Stomach smooth muscle (tissue), 2 donors: ENCODE results near the gene MEPE.

Experiments
- H3K27ac ChIP-seq: one replicate; pipeline ENCODE4 v1.7.0; 2013; ENCODE audit warnings: mild to moderate bottlenecking, low read length, inconsistent platforms
- H3K27me3 ChIP-seq, 2 donors: one replicate each; pipeline ENCODE4 v1.7.0; 2013; ENCODE audit warnings: low read length in 2 of 2; ENCODE audit not compliant: insufficient read depth in 2 of 2, control insufficient read depth in 1 of 2
- H3K36me3 ChIP-seq, 2 donors: one replicate each; pipeline ENCODE4 v1.7.0; 2013; ENCODE audit warnings: low read length in 2 of 2; ENCODE audit not compliant: control insufficient read depth in 2 of 2, insufficient read depth in 2 of 2
- H3K4me1 ChIP-seq: one replicate; pipeline ENCODE4 v1.7.0; 2013; ENCODE audit warnings: low read length; ENCODE audit not compliant: control insufficient read depth, insufficient read depth
- H3K4me3 ChIP-seq, 2 donors: one replicate each; pipeline ENCODE4 v1.7.0; 2013; ENCODE audit warnings: low read length in 2 of 2
- H3K9ac ChIP-seq, 2 donors: one replicate each; pipeline ENCODE4 v1.7.0; 2013; ENCODE audit warnings: low read length in 2 of 2, mild to moderate bottlenecking in 1 of 2
- H3K9me3 ChIP-seq, 2 donors: one replicate each; pipeline ENCODE4 v1.7.0; 2013; ENCODE audit warnings: low read length in 2 of 2; ENCODE audit not compliant: control insufficient read depth in 2 of 2
- donor health status: healthy.
- donor health status: Pancreatic carcinoma.

The MEPE gene

DNA sequence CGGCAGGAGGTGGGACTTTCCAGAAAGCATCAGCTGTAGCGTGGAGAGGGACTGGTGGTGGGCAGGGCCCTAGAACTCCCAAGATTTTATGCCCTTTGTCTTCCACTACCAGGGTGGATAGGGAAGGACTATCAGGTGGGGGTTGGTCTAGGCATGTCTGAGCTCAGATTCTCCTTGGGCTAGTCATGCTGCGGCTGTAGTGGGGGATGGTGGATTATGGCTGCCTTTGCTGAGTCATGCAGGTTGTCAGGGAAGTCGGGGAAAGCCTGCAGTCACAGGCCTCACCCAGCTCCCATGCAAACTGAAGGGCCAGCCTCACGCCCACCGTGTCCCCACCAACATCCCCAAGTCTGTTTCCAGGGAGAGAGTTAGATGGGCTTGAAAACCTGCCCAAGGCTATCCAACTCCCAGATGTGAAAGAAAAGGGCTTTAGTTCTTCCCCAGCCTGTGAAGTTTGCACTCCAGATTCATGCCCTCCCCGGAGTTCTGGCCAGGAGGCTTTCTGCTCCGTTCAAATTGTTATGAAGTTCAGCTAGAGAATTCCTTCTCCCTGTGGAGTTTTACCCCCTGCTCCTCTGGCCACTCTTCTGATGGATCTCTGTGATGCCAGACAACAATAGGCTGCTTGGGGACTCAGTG lies 13.4 kb upstream of the MEPE start:
- Histone ChIP-seq H3K27me3 (no peaks in the 10 kb centered on the region), H3K4me3 (no peak overlapping the region), H3K4me1 (no peaks in the 10 kb centered on the region), H3K27ac (no peak overlapping the region), H3K9me3 (no peaks in the 10 kb centered on the region), H3K9ac (no peak overlapping the region), H3K36me3 (no peaks in the 10 kb centered on the region)

DNA sequence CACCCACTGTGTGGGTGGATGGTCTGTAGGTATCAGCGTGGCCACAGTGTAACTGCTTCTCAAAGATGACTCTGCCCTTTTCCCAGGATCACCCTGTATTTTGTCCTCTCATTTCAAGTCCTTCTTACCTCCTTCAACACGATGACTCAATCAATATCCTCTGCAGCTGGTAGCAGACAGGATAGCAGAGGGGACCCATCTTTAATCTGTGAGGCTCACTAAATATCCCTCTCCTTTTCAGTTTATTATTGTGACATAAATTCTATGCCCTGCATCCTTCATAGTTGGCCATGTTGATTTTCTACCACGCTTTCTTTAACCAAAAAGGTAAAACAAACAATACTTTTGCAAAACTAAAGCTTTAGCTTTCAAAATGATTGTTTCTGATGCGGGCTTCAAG lies 9.6 kb upstream of the MEPE start:
- no peak overlapping the region for H3K27ac ChIP-seq

DNA sequence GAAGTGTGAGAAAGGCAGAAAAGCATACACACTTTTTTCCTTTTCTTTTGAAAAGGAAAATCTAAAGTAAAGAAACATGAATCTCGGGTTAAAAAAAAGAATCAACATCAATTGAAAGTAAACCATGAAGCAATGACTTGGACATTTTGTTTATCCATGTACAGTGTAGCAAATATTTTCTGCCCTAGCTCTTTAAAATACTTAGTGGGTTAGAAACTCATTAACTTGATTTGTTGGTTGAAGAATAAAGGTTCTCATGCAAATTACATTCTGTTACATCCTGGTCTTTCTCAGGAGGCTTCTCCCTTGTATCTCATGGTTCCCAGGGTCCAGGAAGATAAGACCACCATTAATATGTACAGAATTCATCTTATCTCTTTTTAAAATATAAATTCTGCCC lies 9.0 kb upstream of the MEPE start:
- no peaks in the 10 kb centered on the region for H3K36me3 ChIP-seq
- H3K27me3 ChIP-seq, result no peaks in the 10 kb centered on the region
- no peak overlapping the region for H3K9ac ChIP-seq
- H3K9me3 ChIP-seq, result no peaks in the 10 kb centered on the region
- H3K4me3 ChIP-seq, result no peak overlapping the region
- no peaks in the 10 kb centered on the region for H3K4me1 ChIP-seq
- no peak overlapping the region for H3K27ac ChIP-seq

More for the DNA sequence above, 9.6 kb upstream of the MEPE start:
- Histone ChIP-seq H3K27me3 (no peaks in the 10 kb centered on the region), H3K4me3 (no peak overlapping the region), H3K9ac (no peak overlapping the region), H3K9me3 (no peaks in the 10 kb centered on the region), H3K4me1 (no peaks in the 10 kb centered on the region), H3K36me3 (no peaks in the 10 kb centered on the region)

DNA sequence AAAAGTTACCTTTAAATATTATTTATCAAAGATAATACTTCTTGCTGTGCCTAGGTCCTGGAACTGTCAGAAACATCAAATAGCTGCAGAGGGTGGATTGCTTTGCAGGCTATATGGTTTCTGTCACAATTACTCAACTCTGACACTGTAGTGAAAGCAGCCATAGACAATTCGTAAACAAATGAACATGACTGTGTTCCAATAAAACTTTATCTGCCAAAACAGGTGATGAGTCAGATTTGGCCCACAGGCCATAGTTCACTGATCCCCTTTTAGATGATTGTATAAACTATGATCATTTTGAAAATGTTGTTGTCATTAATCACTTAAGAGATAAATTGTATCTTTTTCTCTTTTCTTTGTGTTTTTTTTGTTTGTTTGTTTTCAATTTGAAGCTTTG lies 8.4 kb upstream of the MEPE start:
- no peaks in the 10 kb centered on the region for H3K9me3 ChIP-seq
- H3K27ac ChIP-seq, result no peak overlapping the region
- H3K36me3 ChIP-seq, result no peaks in the 10 kb centered on the region
- no peak overlapping the region for H3K4me3 ChIP-seq
- no peaks in the 10 kb centered on the region for H3K4me1 ChIP-seq
- H3K9ac ChIP-seq, result no peak overlapping the region
- H3K27me3 ChIP-seq, result no peaks in the 10 kb centered on the region

DNA sequence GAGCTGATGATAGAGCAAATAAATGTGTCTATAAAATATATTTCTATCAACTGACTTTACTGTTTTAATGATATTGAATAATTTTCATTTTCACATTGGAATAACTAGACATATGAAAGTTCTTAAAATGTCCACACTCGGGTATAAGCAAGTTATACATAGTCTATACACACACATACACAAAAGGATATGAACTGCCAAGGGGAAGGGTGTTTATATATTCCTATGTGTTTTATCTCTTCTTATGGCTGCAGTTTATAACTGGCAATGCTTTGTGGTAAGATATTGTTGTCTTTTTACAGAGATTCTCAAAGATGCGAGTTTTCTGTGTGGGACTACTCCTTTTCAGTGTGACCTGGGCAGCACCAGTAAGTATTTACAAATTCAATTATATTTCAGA lies 1.6 kb downstream of the MEPE start:
- Histone ChIP-seq H3K9me3 (no peaks in the 10 kb centered on the region), H3K4me3 (no peak overlapping the region), H3K27ac (no peak overlapping the region), H3K4me1 (no peaks in the 10 kb centered on the region), H3K27me3 (no peaks in the 10 kb centered on the region), H3K9ac (no peak overlapping the region), H3K36me3 (no peaks in the 10 kb centered on the region)

DNA sequence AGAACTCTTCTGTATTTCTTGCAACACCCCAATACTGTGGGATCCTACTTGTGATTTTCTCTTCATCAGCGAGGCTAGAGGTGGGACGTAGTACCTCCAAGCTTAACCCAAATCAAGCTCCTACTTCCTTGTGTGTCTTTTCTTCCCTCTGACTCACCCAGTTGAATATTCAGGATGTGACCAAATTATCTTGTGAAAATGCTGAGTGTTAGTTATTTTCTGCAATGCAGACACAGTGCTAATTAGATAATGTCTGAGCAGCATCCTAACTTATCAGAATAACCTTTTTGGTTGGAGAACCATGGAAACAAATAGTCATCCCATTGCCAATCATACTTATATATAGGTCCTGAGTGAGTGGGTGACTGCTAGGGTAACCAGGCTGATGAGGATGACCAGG lies 2.4 kb downstream of the MEPE start:
- Histone ChIP-seq H3K4me3 (no peak overlapping the region), H3K36me3 (no peaks in the 10 kb centered on the region), H3K27ac (no peak overlapping the region), H3K9me3 (no peaks in the 10 kb centered on the region), H3K9ac (no peak overlapping the region), H3K4me1 (no peaks in the 10 kb centered on the region), H3K27me3 (no peaks in the 10 kb centered on the region)

DNA sequence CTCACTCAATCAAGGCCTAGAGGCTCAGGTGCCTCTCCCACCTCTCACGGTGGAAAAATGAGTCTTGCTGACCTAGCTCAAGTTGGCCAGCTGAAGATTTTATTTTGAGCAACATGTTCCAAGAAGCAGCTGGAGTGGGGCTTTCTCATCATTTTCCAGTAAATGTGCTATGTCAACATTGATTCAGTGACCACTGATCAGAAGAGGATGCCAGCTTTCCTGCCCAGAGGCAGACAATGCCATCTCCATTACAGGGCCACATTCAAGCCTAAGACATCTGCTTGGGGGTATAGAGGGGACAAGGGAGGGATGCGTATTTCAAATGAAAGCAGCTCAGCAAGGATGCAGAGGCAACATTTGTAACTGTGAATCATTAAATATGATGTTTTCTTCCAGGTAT lies 3.0 kb downstream of the MEPE start:
- H3K4me3 ChIP-seq, result no peak overlapping the region

DNA sequence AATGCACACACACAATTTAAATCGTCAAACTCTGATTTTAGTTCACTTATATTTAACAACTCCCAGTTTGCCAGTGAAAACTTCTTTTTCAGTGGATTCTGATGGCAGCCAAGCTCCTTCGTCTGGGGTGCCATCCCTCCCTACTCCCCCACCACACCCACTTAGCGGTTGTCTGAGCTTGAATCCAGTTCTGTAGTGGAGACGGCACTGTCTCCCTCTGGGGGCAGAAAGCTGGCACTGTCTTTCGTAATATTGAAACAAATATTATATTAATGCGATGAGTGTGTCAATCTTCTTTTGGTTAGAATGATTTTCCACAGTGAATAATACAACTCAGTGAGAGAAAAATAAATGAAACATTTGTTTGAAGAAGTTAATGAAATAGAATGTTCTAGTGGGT lies 5.4 kb downstream of the MEPE start:
- no peaks in the 10 kb centered on the region for H3K36me3 ChIP-seq
- no peaks in the 10 kb centered on the region for H3K27me3 ChIP-seq
- H3K4me3 ChIP-seq, result no peak overlapping the region
- H3K9ac ChIP-seq, result no peak overlapping the region
- H3K4me1 ChIP-seq, result no peaks in the 10 kb centered on the region
- H3K27ac ChIP-seq, result no peak overlapping the region
- H3K9me3 ChIP-seq, result no peaks in the 10 kb centered on the region

More for the DNA sequence above, 3.0 kb downstream of the MEPE start:
- no peaks in the 10 kb centered on the region for H3K4me1 ChIP-seq
- no peak overlapping the region for H3K9ac ChIP-seq
- H3K27ac ChIP-seq, result no peak overlapping the region
- H3K36me3 ChIP-seq, result no peaks in the 10 kb centered on the region
- no peaks in the 10 kb centered on the region for H3K9me3 ChIP-seq
- H3K27me3 ChIP-seq, result no peaks in the 10 kb centered on the region

DNA sequence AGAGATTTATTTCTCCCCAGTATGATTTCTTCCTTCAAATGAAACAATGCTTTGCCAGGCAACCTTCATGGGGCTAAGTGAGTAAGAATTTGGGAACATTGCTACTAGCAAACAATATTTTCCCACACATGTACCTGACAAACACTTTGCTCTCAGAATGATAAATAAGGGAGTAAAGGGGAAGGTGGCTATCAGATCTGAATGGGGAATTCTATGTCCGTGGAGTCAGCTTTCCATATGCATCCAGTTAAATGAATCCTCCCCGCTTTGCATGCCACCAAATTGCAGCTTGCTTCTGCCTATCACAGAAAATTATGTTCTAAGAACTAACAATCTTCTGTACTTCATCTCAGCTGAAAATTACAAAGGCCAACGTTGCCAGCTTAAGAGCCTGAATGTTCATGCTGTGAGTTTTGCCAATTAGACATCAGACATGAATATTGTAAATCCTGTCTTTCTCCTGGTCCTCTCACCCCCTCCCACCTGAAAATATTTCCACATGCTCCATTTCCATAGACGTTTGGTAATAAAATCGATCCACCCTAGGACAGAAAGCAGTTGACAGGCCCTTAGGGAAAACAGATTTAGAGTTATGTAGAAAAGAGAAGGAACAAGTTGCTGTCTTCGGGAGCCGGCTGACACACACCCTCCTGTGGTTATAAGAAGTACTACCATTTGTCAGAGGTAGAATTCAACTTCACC lies 6.3 kb downstream of the MEPE start:
- H3K9me3 ChIP-seq, result no peaks in the 10 kb centered on the region
- no peak overlapping the region for H3K27ac ChIP-seq
- peak overlapping the region in 1 of 2 donors; percentile 23 for H3K4me3 ChIP-seq
- no peaks in the 10 kb centered on the region for H3K36me3 ChIP-seq
- H3K4me1 ChIP-seq, result no peaks in the 10 kb centered on the region
- H3K27me3 ChIP-seq, result no peaks in the 10 kb centered on the region
- peak overlapping the region in 1 of 2 donors; percentile 4 for H3K9ac ChIP-seq

DNA sequence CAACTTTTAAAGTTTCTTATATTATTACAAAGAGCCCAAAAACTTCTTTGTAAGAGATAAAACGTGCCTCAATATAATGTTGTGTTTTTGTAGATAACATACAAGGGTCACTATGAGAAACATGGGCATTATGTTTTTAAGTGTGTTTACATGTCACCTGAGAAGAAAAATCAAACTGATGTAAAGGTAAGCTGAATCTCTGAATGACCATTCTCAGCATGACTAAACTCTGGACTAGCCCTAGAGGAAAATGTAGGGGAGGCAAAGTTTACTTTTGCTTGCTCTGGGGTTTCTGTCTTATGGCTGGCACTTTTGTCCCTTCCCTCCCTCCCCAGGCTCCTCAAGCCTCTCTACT lies 6.8 kb downstream of the MEPE start:
- Histone ChIP-seq H3K27ac (no peak overlapping the region), H3K27me3 (no peaks in the 10 kb centered on the region), H3K36me3 (no peaks in the 10 kb centered on the region), H3K9ac (no peak overlapping the region), H3K4me1 (no peaks in the 10 kb centered on the region), H3K9me3 (no peaks in the 10 kb centered on the region), H3K4me3 (no peak overlapping the region)

DNA sequence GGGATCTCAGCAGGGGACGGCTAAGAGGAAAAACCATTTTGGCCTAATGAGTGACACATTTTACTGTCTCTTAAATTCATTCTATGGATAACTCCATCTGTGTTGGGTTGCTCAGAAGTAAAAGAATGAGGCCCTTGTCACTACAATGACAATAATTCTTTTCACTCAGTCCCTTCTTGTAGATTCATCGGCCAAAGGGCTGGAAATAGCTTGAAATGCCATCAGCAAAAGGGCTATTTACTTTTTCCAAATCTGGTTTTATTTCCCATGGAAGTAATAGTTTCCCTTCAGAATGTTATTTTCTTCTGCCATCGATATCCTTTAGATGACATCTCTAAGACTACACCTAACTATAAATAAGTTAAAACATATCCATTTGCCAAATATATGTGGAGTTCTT lies 7.4 kb downstream of the MEPE start:
- Histone ChIP-seq H3K9me3 (no peaks in the 10 kb centered on the region), H3K27ac (no peak overlapping the region), H3K9ac (no peak overlapping the region), H3K4me1 (no peaks in the 10 kb centered on the region), H3K36me3 (no peaks in the 10 kb centered on the region), H3K4me3 (no peak overlapping the region), H3K27me3 (no peaks in the 10 kb centered on the region)
